Neural cell (in vitro differentiated cells): ENCODE measurements around the gene PDE4D. TPM values are rescaled to one million over a fixed set of nuclear protein-coding genes. Genes with fewer than 3 reads are reported as not detected.

ENCODE experiments used
- H2AFZ ChIP-seq: fragments of 200-600, 300-800 bp; sonication (generic), shearing (Covaris generic); 2 replicates; pipeline ENCODE4 v1.6.0; 2014; ENCODE audit warnings: low read depth, mild to moderate bottlenecking, antibody characterized with exemption, low read length, moderate library complexity
- H3F3A ChIP-seq: fragments of 200-600 bp; shearing (Covaris generic); 2 replicates; pipeline ENCODE4 v1.6.1; 2016; ENCODE audit warnings: mild to moderate bottlenecking, moderate library complexity, mixed read lengths, antibody characterized with exemption, low read length; ENCODE audit not compliant: insufficient read depth, poor library complexity, severe bottlenecking
- H3K27ac ChIP-seq: fragments of 200-600, 300-800 bp; sonication (generic), shearing (Covaris generic); 2 replicates; pipeline ENCODE4 v1.5.1; 2014; ENCODE audit warnings: mild to moderate bottlenecking, low read length, moderate library complexity
- H3K27me3 ChIP-seq: fragments of 300-800, 200-600 bp; sonication (generic), shearing (Covaris generic); 2 replicates; pipeline ENCODE4 v1.6.0; 2014; ENCODE audit warnings: mild to moderate bottlenecking, low read depth, low read length, moderate library complexity; ENCODE audit not compliant: insufficient read depth
- H3K36me3 ChIP-seq: fragments of 300-800, 200-600 bp; sonication (generic), shearing (Covaris generic); 2 replicates; pipeline ENCODE4 v1.5.1; 2014; ENCODE audit warnings: mild to moderate bottlenecking, antibody characterized with exemption, low read length, moderate library complexity; ENCODE audit not compliant: insufficient read depth
- H3K4me2 ChIP-seq: fragments of 300-800, 200-600 bp; sonication (generic), shearing (Covaris generic); 2 replicates; pipeline ENCODE4 v1.6.0; 2014; ENCODE audit warnings: mild to moderate bottlenecking, low read length
- H3K4me3 ChIP-seq: fragments of 300-800, 200-600 bp; sonication (generic), shearing (Covaris generic); 2 replicates; pipeline ENCODE4 v1.5.1; 2014; ENCODE audit warnings: mild to moderate bottlenecking, low read length, moderate library complexity
- H3K79me2 ChIP-seq: fragments of 200-600 bp; shearing (Covaris generic); replicated peaks from 2 replicates; pipeline ENCODE4 v1.6.0; 2014; ENCODE audit warnings: mild to moderate bottlenecking, low read length, moderate library complexity; ENCODE audit not compliant: insufficient read depth
- H3K9ac ChIP-seq: fragments of 300-800, 200-600 bp; sonication (generic), shearing (Covaris generic); 2 replicates; pipeline ENCODE4 v1.6.1; 2016; ENCODE audit warnings: mild to moderate bottlenecking, low read length, mixed read lengths
- H3K9me2 ChIP-seq: fragments of 200-600 bp; shearing (Covaris generic); 2 replicates; pipeline ENCODE4 v1.6.1; 2016; ENCODE audit warnings: mild to moderate bottlenecking, low read length, mixed read lengths; ENCODE audit not compliant: insufficient read depth
- H3K9me3 ChIP-seq: fragments of 200-600, 300-800 bp; sonication (generic), shearing (Covaris generic); 2 replicates; pipeline ENCODE4 v1.6.1; 2016; ENCODE audit warnings: mild to moderate bottlenecking, mixed run types, low read length, moderate library complexity, mixed read lengths
- H4K20me1 ChIP-seq: fragments of 200-600 bp; shearing (Covaris generic); 2 replicates; pipeline ENCODE4 v1.6.1; 2016; ENCODE audit warnings: mild to moderate bottlenecking, mixed run types; ENCODE audit not compliant: insufficient read depth
- CTCF ChIP-seq: fragments of 450-650 bp; IDR thresholded peaks from 2 replicates; pipeline ENCODE4 v1.5.1; 2014; ENCODE audit warnings: antibody characterized with exemption, mild to moderate bottlenecking, moderate library complexity; ENCODE audit not compliant: poor library complexity, severe bottlenecking
- EP300 ChIP-seq: fragments of 450-650 bp; conservative IDR thresholded peaks from 2 replicates; pipeline ENCODE4 v1.6.1; 2014; ENCODE audit warnings: antibody characterized with exemption, mild to moderate bottlenecking, moderate library complexity; ENCODE audit not compliant: poor library complexity, severe bottlenecking
- EZH2 ChIP-seq: fragments of 200-600, 300-800 bp; shearing (Covaris generic), sonication (generic); IDR thresholded peaks from 2 replicates; pipeline ENCODE4 v1.6.1; 2014; ENCODE audit warnings: antibody characterized with exemption, low read length, borderline replicate concordance, mild to moderate bottlenecking; ENCODE audit not compliant: insufficient read depth, poor library complexity, severe bottlenecking
- MXI1 ChIP-seq: fragments of 450-650 bp; conservative IDR thresholded peaks from 2 replicates; pipeline ENCODE4 v1.6.1; 2014; ENCODE audit warnings: antibody characterized with exemption, mild to moderate bottlenecking; ENCODE audit not compliant: poor library complexity, severe bottlenecking
- POLR2AphosphoS5 ChIP-seq: IDR thresholded peaks from 2 replicates; pipeline ENCODE4 v1.6.1; 2012
- RAD21 ChIP-seq: fragments of 450-650 bp; conservative IDR thresholded peaks from 2 replicates; pipeline ENCODE4 v1.6.1; 2014; ENCODE audit warnings: antibody characterized with exemption, mild to moderate bottlenecking, moderate library complexity
- REST ChIP-seq: IDR thresholded peaks from 2 replicates; pipeline ENCODE4 v1.6.1; 2012; ENCODE audit warnings: borderline replicate concordance
- SMC3 ChIP-seq: fragments of 450-650 bp; conservative IDR thresholded peaks from 2 replicates; pipeline ENCODE4 v1.6.1; 2014; ENCODE audit warnings: antibody characterized with exemption, mild to moderate bottlenecking, moderate library complexity; ENCODE audit not compliant: poor library complexity
- TAF1 ChIP-seq: IDR thresholded peaks from 2 replicates; pipeline ENCODE4 v1.6.1; 2012; ENCODE audit warnings: low read depth
- polyA plus RNA-seq: library from polyadenylated mRNA; depleted of rRNA; stranded (reverse); fragments of >200 nt; gene quantifications from 2 replicates; pipeline ENCODE4 v1.2.3, GENCODE V29; 2014

The PDE4D gene
- polyA plus RNA-seq, 1 donor from 2014 or later: 42.8 TPM

- TF ChIP-seq EZH2 (no peak), REST (no peak), EP300 (no peak), POLR2AphosphoS5 (no peak), RAD21 (no peak), MXI1 (no peak), SMC3 (no peak), TAF1 (no peak), CTCF (no peak)
- Histone ChIP-seq H3K27me3 (no peaks in the 10 kb centered on the region), H3K9me3 (no peaks in the 10 kb centered on the region), H3K9ac (no peak overlapping the region), H3K27ac (no peak overlapping the region), H2AFZ (no peak overlapping the region), H3K36me3 (no peaks in the 10 kb centered on the region), H3K4me2 (no peak overlapping the region), H3K79me2 (peaks cover 6% of the 10 kb centered on the region), H3K4me3 (no peak overlapping the region), H3F3A (peaks cover 3% of the 10 kb centered on the region), H3K9me2 (no peaks in the 10 kb centered on the region), H4K20me1 (no peaks in the 10 kb centered on the region)
Observed at GRCh38 chr5:59001716-59002115, 891.8 kb downstream of the PDE4D start.

- no peak overlapping the region for H3K27ac ChIP-seq
- peaks cover 11% of the 10 kb centered on the region for H3K79me2 ChIP-seq
Observed at GRCh38 chr5:59001154-59001553, 892.4 kb downstream of the PDE4D start.

More at GRCh38 chr5:59001154-59001553, 892.4 kb downstream of the PDE4D start:
- Histone ChIP-seq H3K36me3 (no peaks in the 10 kb centered on the region), H3F3A (peaks cover 3% of the 10 kb centered on the region), H3K9ac (no peak overlapping the region), H3K9me3 (no peaks in the 10 kb centered on the region), H2AFZ (no peak overlapping the region), H3K9me2 (no peaks in the 10 kb centered on the region), H3K4me3 (no peak overlapping the region), H4K20me1 (no peaks in the 10 kb centered on the region), H3K4me2 (no peak overlapping the region), H3K27me3 (no peaks in the 10 kb centered on the region)
- TF ChIP-seq REST: no peak
- TF ChIP-seq EZH2: no peak
- no peak for TF ChIP-seq MXI1
- no peak for TF ChIP-seq EP300
- TF ChIP-seq POLR2AphosphoS5: no peak
- no peak for TF ChIP-seq TAF1
- no peak for TF ChIP-seq RAD21
- TF ChIP-seq SMC3: no peak
- TF ChIP-seq CTCF: no peak
